ENCODE data around the gene NDRG3. TPM values are rescaled to one million over a fixed set of nuclear protein-coding genes. Genes with fewer than 3 reads are reported as not detected.

The NDRG3 gene
- total and polyA plus RNA-seq, 2 of the 8 experiments (the other 6 are each of a cell fraction or from before 2014, with no cell fraction given), result 25.7 to 32.3 TPM

GRCh38 chr20:36647196-36648121 lies 98.4 kb downstream of the NDRG3 start:
- no peak overlapping the region for H3K14ac ChIP-seq (ENCODE audit: insufficient read length)
- no peaks in the 10 kb centered on the region for H3K27me3 ChIP-seq (replicated peaks in 1 of 4; ENCODE audit: control insufficient read depth in 3 of 4, extremely low read depth in 1 of 4, insufficient read depth in 3 of 4, low read length in 3 of 4)
- no peak overlapping the region for H3K4ac ChIP-seq (replicated peaks; ENCODE audit: insufficient read length, low read depth, low read length)
- no peak overlapping the region for H3K27ac ChIP-seq (ENCODE audit: low read depth, low read length)
- no peak overlapping the region for H3K23ac ChIP-seq (ENCODE audit: insufficient read length)
- peaks cover 1 to 13% (median 6%) of the 10 kb centered on the region in 4 experiments; a peak in 4 of 7 replicates for H3K4me1 ChIP-seq (replicated peaks in 1 of 4; ENCODE audit: control insufficient read depth in 3 of 4, insufficient read depth in 4 of 4, low read length in 3 of 4)
- H3K4me2 ChIP-seq (ENCODE audit: insufficient read depth in 1 of 2, low read depth in 2 of 2, low read length in 2 of 2), result no peak overlapping the region
- peak overlapping the region; percentile 32; the same call in 1 of the 2 replicates for H3K18ac ChIP-seq (ENCODE audit: extremely low read depth, low read length)
- H2BK12ac ChIP-seq (ENCODE audit: low read depth, low read length), result no peak overlapping the region
- no peak overlapping the region for H2BK20ac ChIP-seq (ENCODE audit: low read length)
- H2BK120ac ChIP-seq (replicated peaks; ENCODE audit: low read depth, low read length), result no peak overlapping the region
- H3K79me1 ChIP-seq (ENCODE audit: low read depth, low read length), result no peaks in the 10 kb centered on the region
- H3K9me3 ChIP-seq (ENCODE audit: insufficient read depth in 2 of 2, low read depth in 1 of 2, low read length in 1 of 2), result no peaks in the 10 kb centered on the region
- H3K36me3 ChIP-seq (ENCODE audit: control insufficient read depth in 2 of 4, insufficient read depth in 4 of 4, low read length in 3 of 4), result no peaks in the 10 kb centered on the region
- ChIA-PET CTCF (ENCODE audit: partially characterized antibody) (interaction anchor here (0.6 to 4.1 kb wide), 4 partner anchors 16 to 84 kb away, joined by 3 to 27 read pairs (median 4); no protein-coding TSS in a partner anchor), POLR2A (ENCODE audit: partially characterized antibody) (interaction anchor here (1.2 kb wide), 1 partner anchor 30 kb away, joined by 3 read pairs; no protein-coding TSS in a partner anchor)
- H3K56ac ChIP-seq (replicated peaks; ENCODE audit: insufficient read length, low read depth, low read length), result no peak overlapping the region
- peak overlapping the region; percentile 75; the same call in 1 of the 2 replicates for H2BK5ac ChIP-seq (ENCODE audit: low read depth, low read length)
- TF ChIP-seq RAD21 (IDR thresholded peaks at IDR 0.05 in 1 of 2, conservative IDR thresholded peaks at IDR 0.05 in 1 of 2; ENCODE audit: low read depth in 2 of 2, low read length in 2 of 2) (no peak), E2F6 (IDR thresholded peaks at IDR 0.05) (no peak), CHD2 (IDR thresholded peaks at IDR 0.05; ENCODE audit: low read length) (no peak), NRF1 (IDR thresholded peaks at IDR 0.05; ENCODE audit: low read depth, low read length) (no peak), EZH2 (IDR thresholded peaks at IDR 0.05; ENCODE audit: low read depth, low read length, severe bottlenecking) (no peak), EP300 (IDR thresholded peaks at IDR 0.05; ENCODE audit: borderline replicate concordance in 1 of 2, low read depth in 2 of 2, low read length in 2 of 2) (no peak), SAP30 (IDR thresholded peaks at IDR 0.05; ENCODE audit: insufficient read depth, insufficient replicate concordance, low read length) (no peak)
- H4K91ac ChIP-seq (replicated peaks; ENCODE audit: insufficient read length, low read length), result no peak overlapping the region
- peak overlapping the region in 1 of 4 experiments; percentile 10; a peak in 1 of 7 replicates for H3K9ac ChIP-seq (replicated peaks in 1 of 4; ENCODE audit: extremely low read depth in 1 of 4, low read depth in 3 of 4, low read length in 3 of 4)
- no peak overlapping the region; the same call in 1 of the 2 replicates for H4K8ac ChIP-seq (ENCODE audit: extremely low read depth, insufficient read depth, low read length)
- H4K20me1 ChIP-seq (replicated peaks in 1 of 2; ENCODE audit: control insufficient read depth in 1 of 2, insufficient read depth in 2 of 2, low read length in 2 of 2), result no peaks in the 10 kb centered on the region
- H2AK5ac ChIP-seq (ENCODE audit: low read depth, low read length), result peak overlapping the region; percentile 39; the same call in 1 of the 2 replicates
- no peak for FAIRE-seq
- H2BK15ac ChIP-seq (ENCODE audit: low read length), result no peak overlapping the region
- no peak overlapping the region for H2AFZ ChIP-seq (ENCODE audit: low read length)
- no peak overlapping the region for H3K4me3 ChIP-seq (ENCODE audit: extremely low read depth in 1 of 4, insufficient read depth in 2 of 4, low read depth in 3 of 4, low read length in 4 of 4)
- WGBS, 2 experiments (ENCODE audit: extremely low coverage in 1 of 2, insufficient coverage in 1 of 2, insufficient read length in 1 of 2, insufficient replicate concordance in 2 of 2, low coverage in 1 of 2, low lambda C conversion rate in 2 of 2, missing lambda C conversion rate in 1 of 2), result 91% methylated on average over 8 of the region's 8 CpGs; no CpG with 5 or more reads in 1 of the 2 experiments
- no peak overlapping the region for H4K5ac ChIP-seq (ENCODE audit: insufficient read length, low read depth, low read length)
- H3K79me2 ChIP-seq (ENCODE audit: control insufficient read depth in 1 of 2, insufficient read depth in 2 of 2, low read length in 2 of 2), result no peaks in the 10 kb centered on the region
- no peaks in the 10 kb centered on the region for H3K23me2 ChIP-seq (ENCODE audit: low read depth, low read length)
- no peak for DNase-seq (ENCODE audit: low read depth in 1 of 2, low spot score in 2 of 2)

Measured in H1 (cell line).